Natural killer cell (primary cell): ENCODE measurements around the gene CTF1. TPM values are rescaled to one million over a fixed set of nuclear protein-coding genes. Genes with fewer than 3 reads are reported as not detected.
"Not testable (repeated sequence)": the region's sequence is repeated elsewhere in the genome, so short reads cannot be mapped to it uniquely, and the experiment has no call there.

ENCODE experiments used
- ATAC-seq, 3 donors: fragments of 150-1000 bp in 2 of 3; fragments of 200-7000 bp in 1 of 3; cut with Tn5 transposase; 1 replicate in 1 of 3; 2 replicates in 2 of 3; pipeline ENCODE4 v1.10.0; 2021; ENCODE audit warnings: mild to moderate bottlenecking in 2 of 3, moderate library complexity in 2 of 3
- DNase-seq, 2 donors: peaks; one replicate each; pipeline versions ENCODE4 v3.0.0 to v3.0.0-alpha.2; 2013 to 2021; ENCODE audit warnings: mixed read lengths in 1 of 2
- H3K27ac ChIP-seq: one replicate; pipeline ENCODE4 v1.5.1; 2013; ENCODE audit warnings: mild to moderate bottlenecking, low read length
- H3K27me3 ChIP-seq: one replicate; pipeline ENCODE4 v1.6.1; 2013; ENCODE audit warnings: low read length; ENCODE audit not compliant: control insufficient read depth, insufficient read depth
- H3K36me3 ChIP-seq: one replicate; pipeline ENCODE4 v1.6.1; 2013; ENCODE audit warnings: low read length; ENCODE audit not compliant: control insufficient read depth, insufficient read depth
- H3K4me1 ChIP-seq: one replicate; pipeline ENCODE4 v1.6.1; 2013; ENCODE audit warnings: low read length; ENCODE audit not compliant: control insufficient read depth, insufficient read depth
- H3K4me3 ChIP-seq: one replicate; pipeline ENCODE4 v1.5.1; 2013; ENCODE audit warnings: low read length
- H3K9me3 ChIP-seq: one replicate; pipeline ENCODE4 v1.6.1; 2013; ENCODE audit warnings: low read length; ENCODE audit not compliant: control insufficient read depth, insufficient read depth
- H3K27ac Mint-ChIP-seq, 2 donors: one replicate each; pipeline ENCODE4 v1.8.0; 2022; ENCODE audit warnings: mild to moderate bottlenecking in 2 of 2, mixed read lengths in 2 of 2, moderate library complexity in 1 of 2
- H3K27me3 Mint-ChIP-seq, 2 donors: one replicate each; pipeline ENCODE4 v1.8.0; 2022; ENCODE audit warnings: low read depth in 2 of 2, mixed read lengths in 2 of 2
- H3K36me3 Mint-ChIP-seq: one replicate; pipeline ENCODE4 v1.8.0; 2022; ENCODE audit warnings: mixed read lengths
- H3K4me1 Mint-ChIP-seq, 2 donors: one replicate each; pipeline ENCODE4 v1.8.0; 2022; ENCODE audit warnings: mixed read lengths in 2 of 2
- H3K4me3 Mint-ChIP-seq: one replicate; pipeline ENCODE4 v1.8.0; 2022; ENCODE audit warnings: mild to moderate bottlenecking, moderate library complexity, mixed read lengths
- H3K9me3 Mint-ChIP-seq, 2 donors: one replicate each; pipeline ENCODE4 v1.8.0; 2022; ENCODE audit warnings: mixed read lengths in 2 of 2
- WGBS: methylation state at CpG from one replicate; pipeline ENCODE4 v1.1.7; 2013; ENCODE audit warnings: missing lambda C conversion rate; ENCODE audit not compliant: insufficient coverage; 5-methylcytosine and 5-hydroxymethylcytosine counted together
- intact Hi-C: fragments of 100-400 bp; cut with micrococcal nuclease; formaldehyde crosslinking; loops from one replicate; pipeline ENCODE4 v1.14.2; 2022
- total RNA-seq, 4 donors: library from RNA; stranded (reverse); fragments of 120-200 nt in 1 of 4; gene quantifications; one replicate each; pipeline versions ENCODE4 v1.2.3 to v1.2.4, GENCODE V29; 2013 to 2022
- TF ChIP-seq, protein P1 (sequence below): fragments of 200-600 bp; IDR thresholded peaks from one replicate; pipeline ENCODE4 v1.8.0; 2022; ENCODE audit warnings: antibody characterized with exemption

The CTF1 gene
- total RNA-seq, 3 donors from 2014 or later (not counting 1 experiment from before 2014, with no cell fraction given), result 0.45 to 0.60 (median 0.47) TPM

- H3K36me3 Mint-ChIP-seq, result no peaks in the 10 kb centered on the region
Observed at GRCh38 chr16:30889721-30890120, 6.7 kb upstream of the CTF1 start.

GRCh38 chr16:30891043-30891823 lies 5.2 kb upstream of the CTF1 start:
- H3K36me3 Mint-ChIP-seq, H3K27ac Mint-ChIP-seq, ATAC-seq, H3K4me3 ChIP-seq, intact Hi-C loops, H3K27me3 Mint-ChIP-seq, DNase-seq, H3K27ac ChIP-seq, H3K9me3 ChIP-seq, H3K27me3 ChIP-seq, H3K9me3 Mint-ChIP-seq: not testable (repeated sequence)
- H3K36me3 ChIP-seq, result peaks cover 18% of the 10 kb centered on the region
- peak overlapping the region; percentile 25 for H3K4me3 Mint-ChIP-seq
- peaks cover 27% of the 10 kb centered on the region for H3K4me1 ChIP-seq
- H3K4me1 Mint-ChIP-seq, result peaks cover 23 to 45% of the 10 kb centered on the region in 2 donors
- WGBS, result 97% methylated on average over 13 of the region's 15 CpGs

More at GRCh38 chr16:30889721-30890120, 6.7 kb upstream of the CTF1 start:
- no peak overlapping the region for H3K4me3 ChIP-seq
- H3K27ac ChIP-seq, result no peak overlapping the region
- ATAC-seq (no peak), DNase-seq (no peak)
- H3K9me3 Mint-ChIP-seq, result no peaks in the 10 kb centered on the region
- H3K4me1 ChIP-seq, result peaks cover 20% of the 10 kb centered on the region
- H3K27ac Mint-ChIP-seq, result peak overlapping the region in 1 of 2 donors; percentile 41
- intact Hi-C loops, result no loop called here
- no peaks in the 10 kb centered on the region for H3K27me3 ChIP-seq
- TF ChIP-seq, protein P1, sequence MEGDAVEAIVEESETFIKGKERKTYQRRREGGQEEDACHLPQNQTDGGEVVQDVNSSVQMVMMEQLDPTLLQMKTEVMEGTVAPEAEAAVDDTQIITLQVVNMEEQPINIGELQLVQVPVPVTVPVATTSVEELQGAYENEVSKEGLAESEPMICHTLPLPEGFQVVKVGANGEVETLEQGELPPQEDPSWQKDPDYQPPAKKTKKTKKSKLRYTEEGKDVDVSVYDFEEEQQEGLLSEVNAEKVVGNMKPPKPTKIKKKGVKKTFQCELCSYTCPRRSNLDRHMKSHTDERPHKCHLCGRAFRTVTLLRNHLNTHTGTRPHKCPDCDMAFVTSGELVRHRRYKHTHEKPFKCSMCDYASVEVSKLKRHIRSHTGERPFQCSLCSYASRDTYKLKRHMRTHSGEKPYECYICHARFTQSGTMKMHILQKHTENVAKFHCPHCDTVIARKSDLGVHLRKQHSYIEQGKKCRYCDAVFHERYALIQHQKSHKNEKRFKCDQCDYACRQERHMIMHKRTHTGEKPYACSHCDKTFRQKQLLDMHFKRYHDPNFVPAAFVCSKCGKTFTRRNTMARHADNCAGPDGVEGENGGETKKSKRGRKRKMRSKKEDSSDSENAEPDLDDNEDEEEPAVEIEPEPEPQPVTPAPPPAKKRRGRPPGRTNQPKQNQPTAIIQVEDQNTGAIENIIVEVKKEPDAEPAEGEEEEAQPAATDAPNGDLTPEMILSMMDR, result no peak
- H3K36me3 ChIP-seq, result peaks cover 27% of the 10 kb centered on the region
- H3K27me3 Mint-ChIP-seq, result no peaks in the 10 kb centered on the region
- 92% methylated on average over 5 of the region's 5 CpGs for WGBS
- no peaks in the 10 kb centered on the region for H3K9me3 ChIP-seq
- H3K4me1 Mint-ChIP-seq, result peaks cover 18 to 34% of the 10 kb centered on the region in 2 donors
- H3K4me3 Mint-ChIP-seq, result no peak overlapping the region

DNA sequence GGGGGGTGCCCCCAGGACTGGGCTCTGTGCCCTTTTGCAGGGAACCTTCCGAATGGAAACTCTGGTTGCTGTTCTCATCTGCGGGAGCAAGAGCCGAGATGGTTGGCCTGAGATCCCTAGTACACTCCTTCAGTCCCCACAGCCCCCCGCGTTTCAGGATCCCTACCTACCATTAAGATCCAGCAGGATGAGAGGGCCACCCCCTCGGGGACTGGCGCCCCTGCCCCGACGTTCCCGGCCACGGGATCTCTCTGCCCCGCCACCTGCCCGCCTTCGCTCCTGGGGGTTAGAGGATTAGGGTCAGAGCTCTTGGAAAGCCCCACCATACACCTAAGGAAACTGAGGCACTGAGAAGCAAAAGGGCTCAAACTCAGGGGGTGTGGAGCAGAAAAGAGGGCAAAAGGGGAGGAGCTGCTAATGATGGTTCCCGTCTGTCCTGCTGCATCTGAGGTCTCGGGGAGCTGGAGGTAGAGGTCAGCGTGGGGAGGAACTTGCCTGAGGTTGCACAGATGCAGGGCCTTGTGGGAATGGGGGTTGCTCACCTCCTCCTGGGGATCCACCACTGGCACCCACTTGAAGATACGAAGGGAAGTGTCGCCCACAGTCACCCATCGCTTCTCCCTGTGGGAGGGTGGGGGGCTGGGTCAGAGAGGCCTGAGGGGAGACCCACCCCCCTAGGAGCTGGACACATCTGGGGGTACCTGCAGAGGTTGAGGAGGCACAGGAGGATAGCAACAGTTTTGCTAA lies 3.6 kb upstream of the CTF1 start:
- Histone ChIP-seq H3K4me3 (peak overlapping the region; percentile 62), H3K27me3 (no peaks in the 10 kb centered on the region), H3K27ac (peak overlapping the region; percentile 65), H3K36me3 (peaks cover 13% of the 10 kb centered on the region), H3K9me3 (no peaks in the 10 kb centered on the region), H3K4me1 (peaks cover 42% of the 10 kb centered on the region)
- WGBS, result 45% methylated on average over 11 of the region's 20 CpGs
- TF ChIP-seq, protein P1, result no peak
- no peaks in the 10 kb centered on the region for H3K36me3 Mint-ChIP-seq
- ATAC-seq (no peak), DNase-seq (peak in 1 of 2 donors; percentile 28)
- intact Hi-C loops, result no loop called here
- H3K9me3 Mint-ChIP-seq, result no peaks in the 10 kb centered on the region
- H3K4me3 Mint-ChIP-seq, result peak overlapping the region; percentile 89
- H3K27me3 Mint-ChIP-seq, result no peaks in the 10 kb centered on the region
- peak overlapping the region; percentile 77 to 93 for H3K27ac Mint-ChIP-seq
- peaks cover 28 to 55% of the 10 kb centered on the region in 2 donors for H3K4me1 Mint-ChIP-seq

DNA sequence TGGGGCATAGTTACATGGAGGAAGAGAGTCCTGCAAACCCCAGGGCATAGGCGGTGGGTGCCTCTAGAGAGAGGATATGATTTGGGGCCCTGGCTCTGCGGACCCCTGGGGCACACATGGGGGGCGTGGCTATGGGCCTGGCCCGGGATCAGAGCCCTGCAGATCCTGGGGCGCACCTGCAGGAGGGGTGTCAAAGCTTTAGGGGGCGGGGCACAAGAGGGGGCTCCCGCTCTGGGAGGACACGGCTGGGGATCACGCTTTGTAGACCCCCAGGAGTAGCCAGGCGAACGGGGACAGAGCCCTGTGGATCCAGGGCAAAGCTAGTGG lies 3.0 kb upstream of the CTF1 start:
- peak in 1 of 3 donors; percentile 3 for ATAC-seq
- TF ChIP-seq, protein P1, result no peak
- H3K27ac ChIP-seq, result peak overlapping the region; percentile 65
- WGBS, result under 1% methylated on average over 11 of the region's 11 CpGs
- peak overlapping the region; percentile 77 to 93 for H3K27ac Mint-ChIP-seq
- H3K4me3 ChIP-seq, result peak overlapping the region; percentile 62
- no peaks in the 10 kb centered on the region for H3K27me3 Mint-ChIP-seq
- no peaks in the 10 kb centered on the region for H3K27me3 ChIP-seq
- peaks cover 42% of the 10 kb centered on the region for H3K4me1 ChIP-seq
- peaks cover 28 to 55% of the 10 kb centered on the region in 2 donors for H3K4me1 Mint-ChIP-seq
- H3K36me3 ChIP-seq, result peaks cover 11% of the 10 kb centered on the region
- DNase-seq, result peak in 1 of 2 donors; percentile 49
- peak overlapping the region; percentile 89 for H3K4me3 Mint-ChIP-seq
- no peaks in the 10 kb centered on the region for H3K9me3 ChIP-seq
- no peaks in the 10 kb centered on the region for H3K9me3 Mint-ChIP-seq
- intact Hi-C loops, result no loop called here
- no peaks in the 10 kb centered on the region for H3K36me3 Mint-ChIP-seq
